ENCODE data around the gene KCNQ1OT1.

KCNQ1OT1 gene

GRCh38 chr11:2719831-2720590, 20.2 kb upstream of the KCNQ1OT1 start:
- no peak for DNase-seq

DNA sequence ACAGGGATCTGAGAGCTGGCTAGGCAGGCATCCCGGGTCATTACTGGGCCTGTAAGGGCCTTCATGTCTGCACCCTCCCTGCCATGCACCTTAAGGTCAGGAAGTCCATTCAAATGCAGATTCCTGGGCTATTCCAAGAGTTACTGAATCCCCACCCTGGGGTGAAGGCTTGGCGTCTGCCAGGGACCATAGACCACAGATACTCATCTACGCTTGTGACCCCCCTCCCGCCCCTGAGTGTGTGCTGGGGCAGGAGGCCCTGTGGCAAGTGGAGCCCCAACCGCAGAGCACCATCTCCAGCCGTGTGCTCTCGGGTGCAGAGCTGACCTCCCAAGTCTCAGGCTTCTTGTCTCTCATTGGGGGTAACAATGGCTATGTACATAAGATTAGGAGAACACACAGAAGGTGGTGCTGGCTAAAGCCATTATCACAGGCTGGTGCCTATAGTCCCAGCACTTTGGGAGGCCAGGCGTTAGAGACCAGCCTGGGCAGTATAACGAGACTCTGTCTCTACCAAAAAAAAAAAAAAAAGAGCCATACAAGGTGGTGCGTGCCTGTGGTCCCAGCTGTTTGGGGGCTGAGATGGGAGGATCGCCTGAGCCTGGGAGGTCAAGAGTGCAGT, 19.1 kb upstream of the KCNQ1OT1 start:
- no peak for DNase-seq

GRCh38 chr11:2717561-2718325, 17.9 kb upstream of the KCNQ1OT1 start:
- peak in 1 of 2 experiments; percentile 19 for DNase-seq

DNA sequence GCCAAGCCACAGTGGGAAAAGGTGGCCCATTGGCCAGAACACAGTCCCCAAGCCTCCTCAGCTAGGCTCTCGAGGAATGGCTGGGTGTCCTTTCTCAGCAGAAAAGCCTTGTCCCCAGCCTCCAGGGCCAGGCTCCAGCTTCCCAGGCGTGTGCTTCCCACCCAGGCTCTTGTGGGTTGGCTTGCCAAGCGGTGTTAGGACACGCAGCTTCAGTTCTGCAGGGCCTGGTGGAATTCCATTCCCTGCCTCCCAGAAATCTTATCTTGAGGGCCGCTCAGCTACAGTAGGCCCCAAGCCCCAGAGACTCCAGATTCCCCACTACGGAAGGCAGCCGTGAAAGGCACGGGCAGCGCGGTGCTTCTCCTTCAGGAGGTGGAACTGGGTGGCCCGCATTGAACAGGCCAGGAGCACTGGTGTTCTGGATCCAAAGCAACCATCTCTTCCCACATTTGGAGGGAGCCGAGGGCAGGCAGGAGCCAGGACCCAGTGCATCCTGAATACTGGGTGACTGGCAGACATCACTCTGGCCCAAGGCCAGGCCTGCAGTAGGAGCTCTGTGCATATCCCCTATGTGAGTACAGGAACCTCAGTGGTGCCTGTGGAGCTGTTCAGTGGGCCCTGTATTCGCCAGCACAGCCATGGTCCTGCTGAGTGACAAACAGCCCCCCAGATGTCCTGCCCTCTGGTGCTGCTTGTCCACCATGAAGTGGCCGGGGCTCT, 16.7 kb upstream of the KCNQ1OT1 start:
- DNase-seq = no peak

DNA sequence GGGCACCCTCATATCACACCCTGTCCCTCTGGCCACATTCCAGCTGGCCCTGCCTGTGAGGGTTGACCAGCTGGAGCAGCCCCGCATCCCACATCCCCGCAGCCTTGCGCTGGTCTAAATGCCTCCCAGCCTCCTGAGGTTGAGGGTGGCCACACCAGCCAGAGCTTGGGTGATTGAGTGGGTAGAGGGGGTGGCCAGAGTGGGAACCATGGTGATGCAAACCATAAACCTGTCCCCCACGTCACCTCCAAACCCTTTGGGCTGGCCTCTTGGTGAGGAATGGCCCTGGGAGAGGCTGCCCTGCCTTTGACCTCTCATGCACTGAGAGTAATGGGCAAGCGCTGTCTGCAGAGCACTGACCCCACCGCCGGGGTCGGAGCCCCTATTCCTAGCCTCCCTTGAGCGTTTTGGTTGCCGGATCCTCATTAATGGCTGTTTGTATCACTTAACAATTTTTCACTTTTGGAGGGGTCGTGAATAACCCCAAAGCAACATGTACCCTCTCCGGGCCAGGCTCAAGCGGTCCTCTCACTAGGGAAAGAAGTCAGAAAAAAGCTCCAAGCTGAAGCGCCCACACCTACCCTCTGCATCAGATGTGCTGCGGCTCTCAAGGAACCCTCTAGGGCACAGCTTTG, 16.0 kb upstream of the KCNQ1OT1 start:
- no peak for DNase-seq

DNA sequence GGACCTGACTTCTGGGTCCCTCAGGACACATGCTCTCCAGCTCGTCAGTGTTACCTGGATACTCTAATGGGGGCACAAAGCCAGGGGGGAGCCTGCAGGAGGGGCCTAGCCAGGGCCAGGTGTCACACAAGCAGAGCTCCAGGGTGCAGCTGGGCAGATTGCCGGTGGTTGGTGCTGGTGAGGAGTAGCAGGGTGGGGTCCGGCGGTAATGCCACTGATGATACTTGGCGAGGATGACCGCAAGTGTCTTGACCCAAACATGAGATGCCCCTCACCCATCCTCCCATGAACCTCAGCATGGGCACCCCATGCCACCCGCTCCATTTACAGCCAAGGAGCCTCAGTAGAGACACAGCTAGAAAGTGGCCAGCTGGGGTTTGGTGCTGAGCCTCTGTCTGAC, 15.1 kb upstream of the KCNQ1OT1 start:
- no peak for DNase-seq

GRCh38 chr11:2714463-2714800, 14.6 kb upstream of the KCNQ1OT1 start:
- no peak for DNase-seq

- DNase-seq = no peak
Observed at GRCh38 chr11:2713661-2714462, 14.1 kb upstream of the KCNQ1OT1 start.

- DNase-seq = no peak
Observed at GRCh38 chr11:2713094-2713493, 13.3 kb upstream of the KCNQ1OT1 start.

DNA sequence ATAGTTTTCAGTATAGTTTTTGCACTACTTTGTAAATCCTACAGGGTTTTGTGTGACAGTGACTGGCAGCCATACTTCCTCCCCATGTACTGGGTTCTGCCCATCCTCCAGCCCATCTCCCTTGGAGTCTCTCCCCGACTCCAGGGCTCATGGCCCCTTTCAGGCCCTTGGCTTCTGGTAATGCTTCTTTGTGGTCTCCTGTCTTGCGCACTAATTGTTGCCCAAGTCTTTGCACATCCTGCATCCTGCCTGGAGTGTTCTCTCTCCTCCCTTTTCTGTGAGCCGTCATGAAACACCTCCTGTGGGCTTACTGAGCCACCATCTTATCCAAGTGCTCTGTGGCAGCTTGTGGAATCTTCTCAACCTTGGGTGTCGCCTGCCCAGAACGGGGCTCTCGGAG, 11.4 kb upstream of the KCNQ1OT1 start:
- DNase-seq = no peak

DNA sequence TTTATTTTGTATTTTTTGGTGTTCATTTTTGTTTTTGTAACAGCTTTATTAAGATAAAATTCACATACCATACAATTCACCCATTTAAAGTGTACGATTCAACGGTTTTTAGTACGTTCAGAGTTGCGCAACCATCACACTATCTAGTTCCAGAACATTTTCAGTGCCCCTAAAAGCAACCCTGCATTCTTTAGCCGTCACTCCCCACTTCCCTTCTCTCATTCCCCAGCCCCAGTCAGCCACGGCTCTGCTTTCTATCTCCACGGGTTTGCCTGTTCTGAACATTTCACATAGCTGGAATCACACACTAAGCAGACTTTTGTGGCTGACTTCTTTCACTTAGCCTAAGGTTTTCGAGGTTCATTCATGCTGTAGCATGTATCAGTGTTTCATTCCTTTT, 9.6 kb upstream of the KCNQ1OT1 start:
- no peak for DNase-seq

GRCh38 chr11:2708757-2709281, 9.0 kb upstream of the KCNQ1OT1 start:
- DNase-seq = no peak

- no peak for DNase-seq
Observed at GRCh38 chr11:2708151-2708581, 8.4 kb upstream of the KCNQ1OT1 start.

DNA sequence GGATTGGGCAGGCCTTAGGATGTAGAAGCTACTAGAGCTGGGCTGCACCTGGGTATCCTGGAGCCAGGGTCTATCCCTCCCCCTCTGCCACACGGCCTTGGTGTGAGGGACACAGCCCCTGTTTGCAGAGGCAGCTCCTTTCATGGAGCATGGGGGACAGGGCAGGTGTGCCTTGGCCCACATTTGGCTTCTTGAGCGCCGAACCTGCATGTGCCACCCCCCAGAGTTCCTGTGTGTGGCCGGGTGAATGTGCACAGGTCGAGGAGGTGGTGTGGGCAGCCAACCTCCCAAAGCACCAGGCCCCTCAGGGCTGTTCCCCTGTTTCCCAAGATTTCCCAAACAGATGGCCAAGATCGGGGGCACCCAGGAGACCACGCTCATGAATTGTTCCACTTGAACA, 7.9 kb upstream of the KCNQ1OT1 start:
- DNase-seq = no peak

DNA sequence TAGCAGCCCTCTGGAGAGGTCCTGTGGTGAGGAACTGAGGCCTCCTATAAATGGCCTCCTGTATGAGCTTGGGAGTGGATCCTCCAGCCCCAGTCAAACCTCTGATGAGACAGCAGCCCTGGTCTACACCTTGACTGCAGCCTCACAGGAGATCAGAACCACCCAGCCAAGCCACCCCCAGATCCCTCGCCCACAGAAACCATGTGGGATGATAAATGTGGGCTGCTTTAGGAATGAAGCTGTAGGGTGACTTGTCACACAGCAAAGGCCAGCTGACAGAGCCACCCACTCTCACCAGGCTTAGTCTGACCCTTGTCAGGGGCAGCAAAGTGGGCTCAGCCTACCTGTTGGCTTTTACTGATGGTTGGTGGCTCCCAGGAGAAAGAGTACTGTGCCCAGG, 6.5 kb upstream of the KCNQ1OT1 start:
- no peak for DNase-seq

GRCh38 chr11:2704896-2705606, 5.3 kb upstream of the KCNQ1OT1 start:
- no peak for DNase-seq

- no peak for DNase-seq
Observed at GRCh38 chr11:2704356-2704755, 4.6 kb upstream of the KCNQ1OT1 start.

DNA sequence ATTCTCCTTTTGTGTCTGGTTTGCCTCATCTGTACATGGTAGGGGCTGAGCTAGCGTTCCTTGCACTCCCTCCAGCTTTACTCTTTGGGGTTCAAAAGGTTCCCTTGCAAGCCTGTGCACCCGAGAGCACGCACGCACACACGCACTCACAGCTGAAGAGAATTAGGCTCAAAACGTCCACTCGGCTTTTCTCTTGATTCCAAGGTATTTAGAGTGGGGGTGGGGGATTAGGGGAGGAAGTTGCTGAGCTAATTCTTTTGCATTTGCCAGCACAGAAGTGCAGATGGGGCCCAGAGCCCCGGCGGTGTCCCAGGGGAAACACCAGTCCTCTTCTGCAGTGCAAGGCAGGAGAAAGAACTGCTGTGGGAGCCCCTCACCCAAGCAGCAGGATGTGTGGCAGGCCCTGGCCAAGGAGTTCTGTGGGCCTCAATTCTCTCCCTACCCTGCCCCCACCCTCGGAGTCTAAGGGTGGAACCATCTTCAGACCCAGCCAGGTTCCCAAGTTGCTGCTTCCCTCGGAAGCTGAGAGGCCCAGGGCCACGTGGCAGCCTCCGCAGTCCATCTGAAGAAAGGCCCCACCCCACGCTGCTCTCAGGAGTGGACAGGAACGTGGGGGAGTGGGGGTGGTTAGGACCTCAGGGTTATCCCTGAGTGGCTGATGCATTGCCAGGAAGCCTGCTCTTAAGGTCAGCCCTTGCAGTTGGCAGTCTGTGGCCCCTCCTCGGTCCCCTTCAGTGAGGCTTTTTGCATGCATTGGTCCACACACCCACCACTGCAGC, 3.8 kb upstream of the KCNQ1OT1 start:
- peak; percentile 61 to 87 for DNase-seq

GRCh38 chr11:2702771-2703362, 3.1 kb upstream of the KCNQ1OT1 start:
- peak; percentile 45 to 61 for DNase-seq

All from NCI-H524 (cell line).